WERI-Rb-1 (cell line): ENCODE measurements around the gene VMP1.

Experiments used
- DNase-seq: peaks from one replicate; pipeline ENCODE4 v3.0.0-alpha.2; 2020
- H3K27ac ChIP-seq: fragments of 250-450 bp; sonication (Bioruptor Pico); 2 replicates; pipeline ENCODE4 v1.5.1; 2020; ENCODE audit warnings: mild to moderate bottlenecking, moderate library complexity
- H3K27me3 ChIP-seq: fragments of 250-450 bp; sonication (Bioruptor Pico); 2 replicates; pipeline ENCODE4 v1.5.1; 2021; ENCODE audit warnings: mild to moderate bottlenecking, low read depth, moderate library complexity; ENCODE audit not compliant: insufficient read depth, severe bottlenecking
- H3K36me3 ChIP-seq: fragments of 250-450 bp; sonication (Bioruptor Pico); 2 replicates; pipeline ENCODE4 v1.5.1; 2020; ENCODE audit warnings: mild to moderate bottlenecking, moderate library complexity
- H3K4me3 ChIP-seq: 2 replicates; pipeline ENCODE4 v1.5.1; 2011; ENCODE audit warnings: low read depth, mild to moderate bottlenecking, control low read depth, low read length
- H3K9me3 ChIP-seq: fragments of 250-450 bp; sonication (Bioruptor Pico); 2 replicates; pipeline ENCODE4 v1.5.1; 2021; ENCODE audit warnings: mild to moderate bottlenecking, moderate library complexity; ENCODE audit not compliant: severe bottlenecking
- CTCF ChIP-seq: IDR thresholded peaks from 2 replicates; pipeline ENCODE4 v1.5.1; 2011; ENCODE audit warnings: low read depth, mild to moderate bottlenecking, control low read depth, inconsistent platforms, low read length

VMP1 gene

GRCh38 chr17:59711936-59712335 is 4.5 kb downstream of the VMP1 start:
- Histone ChIP-seq H3K36me3 (no peaks in the 10 kb centered on the region; the same call in none of the 2 replicates), H3K4me3 (no peak overlapping the region), H3K27me3 (no peaks in the 10 kb centered on the region), H3K9me3 (no peaks in the 10 kb centered on the region), H3K27ac (no peak overlapping the region)
- no peak for TF ChIP-seq CTCF
- no peak for DNase-seq

- TF ChIP-seq CTCF: no peak
- H3K9me3 ChIP-seq: no peaks in the 10 kb centered on the region
- no peak overlapping the region for H3K4me3 ChIP-seq
- H3K36me3 ChIP-seq: no peaks in the 10 kb centered on the region; the same call in 1 of the 2 replicates
- no peak overlapping the region for H3K27ac ChIP-seq
- no peaks in the 10 kb centered on the region for H3K27me3 ChIP-seq
- DNase-seq: no peak
Measured at GRCh38 chr17:59712862-59713261, 5.4 kb downstream of the VMP1 start.

GRCh38 chr17:59714255-59714654 is 6.8 kb downstream of the VMP1 start:
- DNase-seq: no peak
- TF ChIP-seq CTCF: no peak

GRCh38 chr17:59716427-59716826 is 9.0 kb downstream of the VMP1 start:
- H3K9me3 ChIP-seq: no peaks in the 10 kb centered on the region
- H3K27me3 ChIP-seq: no peaks in the 10 kb centered on the region
- no peaks in the 10 kb centered on the region; the same call in 1 of the 2 replicates for H3K36me3 ChIP-seq
- H3K4me3 ChIP-seq: no peak overlapping the region
- H3K27ac ChIP-seq: no peak overlapping the region
- no peak for DNase-seq
- TF ChIP-seq CTCF: no peak

More at GRCh38 chr17:59714255-59714654, 6.8 kb downstream of the VMP1 start:
- Histone ChIP-seq H3K9me3 (no peaks in the 10 kb centered on the region), H3K27me3 (no peaks in the 10 kb centered on the region), H3K4me3 (no peak overlapping the region), H3K27ac (no peak overlapping the region), H3K36me3 (no peaks in the 10 kb centered on the region; the same call in 1 of the 2 replicates)

GRCh38 chr17:59719526-59719925 is 12.1 kb downstream of the VMP1 start:
- no peak overlapping the region for H3K27ac ChIP-seq
- DNase-seq: no peak
- TF ChIP-seq CTCF: no peak
- H3K27me3 ChIP-seq: no peaks in the 10 kb centered on the region
- H3K9me3 ChIP-seq: no peaks in the 10 kb centered on the region
- no peak overlapping the region for H3K4me3 ChIP-seq
- no peaks in the 10 kb centered on the region; the same call in 1 of the 2 replicates for H3K36me3 ChIP-seq

- DNase-seq: no peak
- Histone ChIP-seq H3K9me3 (no peaks in the 10 kb centered on the region), H3K4me3 (no peak overlapping the region), H3K27ac (no peak overlapping the region), H3K27me3 (no peaks in the 10 kb centered on the region), H3K36me3 (no peaks in the 10 kb centered on the region)
- no peak for TF ChIP-seq CTCF
Measured at GRCh38 chr17:59722623-59723022, 15.2 kb downstream of the VMP1 start.
